Kidney (tissue), 14 donors: ENCODE measurements around the gene CDH11. TPM values are rescaled to one million over a fixed set of nuclear protein-coding genes. Genes with fewer than 3 reads are reported as not detected.

ENCODE experiments used
- DNase-seq, 5 donors: peaks; one replicate each; pipeline ENCODE4 v3.0.0-alpha.2; 2013 to 2020
- FAIRE-seq: peaks from 2 replicates; lab custom pipeline; 2012; peaks lifted over from hg19 to GRCh38; lab: Jason Lieb, UNC
- H3K27ac ChIP-seq, 2 donors: one replicate each; pipeline ENCODE4 v1.7.0; 2013; ENCODE audit warnings: low read depth in 2 of 2, low read length in 2 of 2, inconsistent platforms in 1 of 2
- H3K27me3 ChIP-seq: one replicate; pipeline ENCODE4 v1.7.1; 2013; ENCODE audit warnings: low read length, inconsistent platforms; ENCODE audit not compliant: control insufficient read depth, insufficient read depth
- H3K36me3 ChIP-seq, 3 donors: one replicate each; pipeline versions ENCODE4 v1.7.0 to v1.7.1; 2013; ENCODE audit warnings: low read length in 3 of 3, control low read depth in 1 of 3, inconsistent platforms in 1 of 3; ENCODE audit not compliant: insufficient read depth in 3 of 3, control insufficient read depth in 2 of 3
- H3K4me1 ChIP-seq, 3 donors: one replicate each; pipeline versions ENCODE4 v1.7.0 to v1.7.1; 2013; ENCODE audit warnings: low read length in 3 of 3, inconsistent platforms in 1 of 3, low read depth in 1 of 3; ENCODE audit not compliant: control insufficient read depth in 2 of 3, insufficient read depth in 2 of 3
- H3K4me3 ChIP-seq, 3 donors: one replicate each; pipeline versions ENCODE4 v1.7.0 to v1.8.1; 2013; ENCODE audit warnings: low read length in 3 of 3, control low read depth in 1 of 3, inconsistent platforms in 1 of 3
- H3K9ac ChIP-seq, 3 donors: one replicate each; pipeline versions ENCODE4 v1.7.0 to v1.7.1; 2013; ENCODE audit warnings: low read length in 3 of 3, control low read depth in 1 of 3, inconsistent platforms in 1 of 3
- H3K9me3 ChIP-seq, 3 donors: one replicate each; pipeline versions ENCODE4 v1.7.0 to v1.7.1; 2013; ENCODE audit warnings: low read length in 3 of 3, control low read depth in 1 of 3, inconsistent platforms in 1 of 3; ENCODE audit not compliant: control insufficient read depth in 2 of 3, insufficient read depth in 1 of 3
- CTCF ChIP-seq: IDR thresholded peaks from 3 replicates; pipeline ENCODE4 v1.5.1; 2012; ENCODE audit warnings: mild to moderate bottlenecking, moderate library complexity, borderline replicate concordance; ENCODE audit not compliant: insufficient read depth; ENCODE audit errors: extremely low read depth
- intact Hi-C: fragments of 100-400 bp; cut with DNase I; formaldehyde crosslinking; loops from one replicate; pipeline ENCODE4 v1.11.1; 2022
- polyA plus RNA-seq: library from polyadenylated mRNA; stranded (reverse); fragments of 350-450 nt; fragmentation: Illumina TruSeq; extraction: RNeasy Lipid Tissue Mini Kit (QIAGEN cat#74804); gene quantifications from one replicate; pipeline ENCODE4 v1.2.3, GENCODE V29; 2014; ENCODE audit warnings: low read depth, low replicate concordance; ENCODE audit not compliant: insufficient read depth
- total RNA-seq: library from RNA; stranded (reverse); fragmentation: NEBNext Ultra II Directional; extraction: Animal tissue kit (Norgen Biotek cat#: 25700); gene quantifications from one replicate; pipeline ENCODE4 v1.2.1, GENCODE V29; 2021
- donor health status: control.
- donor health status: control.
- donor health status: control.
- donor health status: control.
- donor health status: control.
- donor health status: DM: yes; HTN: yes; CAD: no.
- donor health status: Normal renal cell carcinoma (clear cell type).

CDH11 gene
- total and polyA plus RNA-seq, 2 donors from 2014 or later, result 3.0 to 44.9 TPM

- TF ChIP-seq CTCF, result no peak
- intact Hi-C loops, result no loop called here
- FAIRE-seq (no peak), DNase-seq (no peak)
- Histone ChIP-seq H3K4me1 (no peaks in the 10 kb centered on the region), H3K4me3 (no peak overlapping the region), H3K9ac (no peak overlapping the region), H3K9me3 (no peaks in the 10 kb centered on the region), H3K27ac (no peak overlapping the region), H3K27me3 (no peaks in the 10 kb centered on the region), H3K36me3 (peaks cover 0 to 5% (median under 1%) of the 10 kb centered on the region in 3 donors)
Observed at GRCh38 chr16:64997751-64998150, 124.1 kb downstream of the CDH11 start.

GRCh38 chr16:64997121-64997520 lies 124.7 kb downstream of the CDH11 start:
- intact Hi-C loops, result no loop called here

GRCh38 chr16:64996641-64997040 lies 125.2 kb downstream of the CDH11 start:
- TF ChIP-seq CTCF, result no peak
- no peak for FAIRE-seq
- intact Hi-C loops, result no loop called here

More at GRCh38 chr16:64997121-64997520, 124.7 kb downstream of the CDH11 start:
- Histone ChIP-seq H3K4me3 (no peak overlapping the region), H3K9me3 (no peaks in the 10 kb centered on the region), H3K36me3 (peaks cover 0 to 5% (median 4%) of the 10 kb centered on the region in 3 donors), H3K9ac (no peak overlapping the region), H3K27me3 (no peaks in the 10 kb centered on the region), H3K27ac (no peak overlapping the region), H3K4me1 (no peaks in the 10 kb centered on the region)
- DNase-seq (no peak), FAIRE-seq (no peak)
- no peak for TF ChIP-seq CTCF

GRCh38 chr16:64993464-64993863 lies 128.4 kb downstream of the CDH11 start:
- H3K27ac ChIP-seq, result no peak overlapping the region
- peaks cover 0 to 16% (median 4%) of the 10 kb centered on the region in 3 donors for H3K36me3 ChIP-seq
- DNase-seq (no peak), FAIRE-seq (no peak)
- intact Hi-C loops, result no loop called here
- TF ChIP-seq CTCF, result no peak
- H3K9ac ChIP-seq, result no peak overlapping the region
- no peaks in the 10 kb centered on the region for H3K9me3 ChIP-seq
- H3K4me1 ChIP-seq, result no peaks in the 10 kb centered on the region
- H3K27me3 ChIP-seq, result no peaks in the 10 kb centered on the region
- H3K4me3 ChIP-seq, result no peak overlapping the region

More at GRCh38 chr16:64996641-64997040, 125.2 kb downstream of the CDH11 start:
- no peaks in the 10 kb centered on the region for H3K4me1 ChIP-seq
- H3K9ac ChIP-seq, result no peak overlapping the region
- peaks cover 0 to 6% (median 4%) of the 10 kb centered on the region in 3 donors for H3K36me3 ChIP-seq
- H3K4me3 ChIP-seq, result no peak overlapping the region
- H3K27me3 ChIP-seq, result no peaks in the 10 kb centered on the region
- no peak for DNase-seq
- no peak overlapping the region for H3K27ac ChIP-seq
- no peaks in the 10 kb centered on the region for H3K9me3 ChIP-seq
